Panc1 (cell line): ENCODE data around the gene TMED7. TPM values are rescaled to one million over a fixed set of nuclear protein-coding genes. Genes with fewer than 3 reads are reported as not detected.

Experiments
- ATAC-seq: fragments of 200-7000 bp; cut with Tn5 transposase; 2 replicates; pipeline ENCODE4 v1.9.1; 2020; ENCODE audit warnings: mild to moderate bottlenecking, moderate library complexity
- BruUV-seq: library from RNA; stranded (reverse); fragments of 400-500 nt; replicated peaks from 2 replicates; lab custom pipeline; 2021; lab: Mats Ljungman, UMichigan
- CTCF ChIA-PET: fragments of 300-600 bp; sonication (Branson Sonifier 250); formaldehyde crosslinking; loops from one replicate; lab custom pipeline; 2022; ENCODE audit warnings: antibody characterized with exemption; lab: Charles Lee
- POLR2A ChIA-PET: fragments of 300-600 bp; sonication (Branson Sonifier 250); formaldehyde crosslinking; loops from one replicate; lab custom pipeline; 2022; ENCODE audit warnings: antibody characterized with exemption; lab: Charles Lee
- DNase-seq: peaks from one replicate; pipeline ENCODE4 v3.0.0-alpha.2; 2010; ENCODE audit warnings: low read depth, low spot score
- H3K27ac ChIP-seq: 2 replicates; pipeline ENCODE4 v1.5.1; 2011; ENCODE audit warnings: mild to moderate bottlenecking, low read length, inconsistent platforms
- H3K27me3 ChIP-seq: fragments of 200-500 bp; sonication (Bioruptor generic); 2 replicates; pipeline ENCODE4 v1.6.0; 2014; ENCODE audit warnings: low read length, inconsistent platforms; ENCODE audit not compliant: control insufficient read depth, insufficient read depth
- H3K36me3 ChIP-seq: fragments of 200-500 bp; sonication (Bioruptor generic); 2 replicates; pipeline ENCODE4 v1.5.1; 2014; ENCODE audit warnings: inconsistent platforms, mild to moderate bottlenecking, low read length, moderate library complexity; ENCODE audit not compliant: control insufficient read depth, insufficient read depth
- H3K4me1 ChIP-seq: 2 replicates; pipeline ENCODE4 v1.5.1; 2011; ENCODE audit warnings: inconsistent platforms, mild to moderate bottlenecking, low read length, moderate library complexity; ENCODE audit not compliant: control insufficient read depth, insufficient read depth
- H3K4me3 ChIP-seq, 2 experiments: 2 replicates each; pipeline ENCODE4 v1.5.1; 2011 to 2012; ENCODE audit warnings: low read depth in 2 of 2, low read length in 2 of 2, mild to moderate bottlenecking in 2 of 2, inconsistent platforms in 1 of 2, moderate library complexity in 1 of 2
- H3K9me3 ChIP-seq: fragments of 200-500 bp; sonication (Bioruptor generic); 2 replicates; pipeline ENCODE4 v1.5.1; 2014; ENCODE audit warnings: low read depth, mild to moderate bottlenecking, inconsistent platforms, low read length, moderate library complexity; ENCODE audit not compliant: control insufficient read depth, insufficient read depth
- POLR2AphosphoS5 ChIP-seq: IDR thresholded peaks from 2 replicates; pipeline ENCODE4 v1.6.1; 2012; ENCODE audit warnings: mild to moderate bottlenecking, low read depth, low read length, moderate library complexity
- REST ChIP-seq, 2 experiments: IDR thresholded peaks; 2 replicates each; pipeline ENCODE4 v1.6.1; 2011 to 2012; ENCODE audit warnings: low read depth in 2 of 2, control low read depth in 1 of 2, low read length in 1 of 2, mild to moderate bottlenecking in 1 of 2, moderate library complexity in 1 of 2; ENCODE audit not compliant: insufficient read depth in 1 of 2
- SIN3A ChIP-seq: IDR thresholded peaks from 2 replicates; pipeline ENCODE4 v1.6.1; 2012; ENCODE audit warnings: low read depth, mild to moderate bottlenecking, low read length, moderate library complexity, borderline replicate concordance; ENCODE audit not compliant: insufficient read depth
- TCF7L2 ChIP-seq: IDR thresholded peaks from 2 replicates; pipeline ENCODE4 v1.6.1; 2011; ENCODE audit warnings: mild to moderate bottlenecking, low read depth, low read length, inconsistent platforms
- in situ Hi-C: cut with HindIII; loops from 2 replicates; pipeline ENCODE4 v1.10.0; 2016; ENCODE audit warnings: low sequenced_read_pairs, low pct_unique_long_range_greater_than_20kb
- intact Hi-C: fragments of 100-400 bp; cut with micrococcal nuclease; formaldehyde crosslinking; loops from one replicate; pipeline ENCODE4 v1.10.0; 2022; ENCODE audit not compliant: unreplicated experiment
- total RNA-seq: library from RNA; stranded (reverse); gene quantifications from one replicate; pipeline ENCODE4 v1.2.1, GENCODE V29; 2021; ENCODE audit not compliant: unreplicated experiment
- TF ChIP-seq, protein P1 (sequence below): fragments of 450-650 bp; IDR thresholded peaks from 2 replicates; pipeline ENCODE4 v1.5.1; 2017; ENCODE audit warnings: mild to moderate bottlenecking

Gene TMED7
- total RNA-seq, 1 experiment from 2014 or later: 113 TPM

DNA sequence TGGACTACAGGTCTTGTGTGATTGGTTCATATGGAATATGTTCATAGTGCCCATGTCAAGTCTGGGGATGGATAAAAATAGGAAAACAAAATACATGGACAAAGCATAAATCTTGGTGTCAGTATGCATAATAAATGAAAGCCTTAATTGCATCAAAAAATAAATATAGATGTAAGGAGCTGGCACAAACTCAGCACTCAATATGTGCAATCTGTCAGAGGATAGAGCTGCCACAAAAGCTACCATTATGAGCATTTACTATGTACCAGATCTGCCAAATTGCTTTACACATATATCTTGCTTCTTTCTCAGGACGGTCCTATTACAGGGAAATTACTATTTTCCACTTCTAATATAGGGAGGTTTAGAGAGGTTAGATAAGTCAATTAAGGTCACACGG lies 18.2 kb upstream of the TMED7 start:
- intact Hi-C loops: no loop called here
- ChIA-PET CTCF (no interaction called here), POLR2A (no interaction called here)
- peaks cover 18% of the 10 kb centered on the region for H3K27me3 ChIP-seq
- no peaks in the 10 kb centered on the region for H3K36me3 ChIP-seq
- H3K27ac ChIP-seq: no peak overlapping the region
- TF ChIP-seq POLR2AphosphoS5: no peak
- TF ChIP-seq, protein P1, sequence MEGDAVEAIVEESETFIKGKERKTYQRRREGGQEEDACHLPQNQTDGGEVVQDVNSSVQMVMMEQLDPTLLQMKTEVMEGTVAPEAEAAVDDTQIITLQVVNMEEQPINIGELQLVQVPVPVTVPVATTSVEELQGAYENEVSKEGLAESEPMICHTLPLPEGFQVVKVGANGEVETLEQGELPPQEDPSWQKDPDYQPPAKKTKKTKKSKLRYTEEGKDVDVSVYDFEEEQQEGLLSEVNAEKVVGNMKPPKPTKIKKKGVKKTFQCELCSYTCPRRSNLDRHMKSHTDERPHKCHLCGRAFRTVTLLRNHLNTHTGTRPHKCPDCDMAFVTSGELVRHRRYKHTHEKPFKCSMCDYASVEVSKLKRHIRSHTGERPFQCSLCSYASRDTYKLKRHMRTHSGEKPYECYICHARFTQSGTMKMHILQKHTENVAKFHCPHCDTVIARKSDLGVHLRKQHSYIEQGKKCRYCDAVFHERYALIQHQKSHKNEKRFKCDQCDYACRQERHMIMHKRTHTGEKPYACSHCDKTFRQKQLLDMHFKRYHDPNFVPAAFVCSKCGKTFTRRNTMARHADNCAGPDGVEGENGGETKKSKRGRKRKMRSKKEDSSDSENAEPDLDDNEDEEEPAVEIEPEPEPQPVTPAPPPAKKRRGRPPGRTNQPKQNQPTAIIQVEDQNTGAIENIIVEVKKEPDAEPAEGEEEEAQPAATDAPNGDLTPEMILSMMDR: no peak
- TF ChIP-seq REST (IDR thresholded peaks at IDR 0.05; ENCODE audit: insufficient read depth in 1 of 2, low read depth in 2 of 2, low read length in 1 of 2): no peak
- no peak for TF ChIP-seq SIN3A
- TF ChIP-seq TCF7L2: no peak
- DNase-seq (no peak), ATAC-seq (no peak)
- H3K4me3 ChIP-seq: no peak overlapping the region
- no peaks in the 10 kb centered on the region for H3K9me3 ChIP-seq
- in situ Hi-C loops: no loop called here
- no TSS peak for BruUV-seq
- no peaks in the 10 kb centered on the region for H3K4me1 ChIP-seq

GRCh38 chr5:115641948-115642347 lies 16.1 kb upstream of the TMED7 start:
- no TSS peak for BruUV-seq
- no peaks in the 10 kb centered on the region for H3K4me1 ChIP-seq
- peaks cover 20% of the 10 kb centered on the region for H3K27me3 ChIP-seq
- H3K4me3 ChIP-seq: no peak overlapping the region
- no peaks in the 10 kb centered on the region for H3K9me3 ChIP-seq
- H3K27ac ChIP-seq: no peak overlapping the region
- no peak for ATAC-seq
- no peaks in the 10 kb centered on the region for H3K36me3 ChIP-seq
- CTCF ChIA-PET: no interaction called here
- DNase-seq: no peak
- intact Hi-C loops (no loop called here), in situ Hi-C loops (no loop called here)
- POLR2A ChIA-PET: no interaction called here
- TF ChIP-seq REST (IDR thresholded peaks at IDR 0.05; ENCODE audit: insufficient read depth in 1 of 2, low read depth in 2 of 2, low read length in 1 of 2): no peak
- TF ChIP-seq POLR2AphosphoS5: no peak
- TF ChIP-seq, protein P1: no peak
- TF ChIP-seq TCF7L2: no peak
